GM12878 (cell line): ENCODE data around the gene NPIPB8. TPM values are rescaled to one million over a fixed set of nuclear protein-coding genes. Genes with fewer than 3 reads are reported as not detected.

ENCODE experiments used
- ATAC-seq: fragments of 200-7000 bp; cut with Tn5 transposase; 3 replicates; pipeline ENCODE4 v1.9.1; 2020; ENCODE audit warnings: mild to moderate bottlenecking, moderate library complexity
- BruUV-seq: library from RNA; stranded (reverse); fragments of 400-500 nt; replicated peaks from 2 replicates; lab custom pipeline; 2021; lab: Mats Ljungman, UMichigan
- CTCF ChIA-PET: fragments of 300-600 bp; sonication (Branson Sonifier 250); formaldehyde crosslinking; extraction: SDS; loops from one replicate; lab custom pipeline; 2021; ENCODE audit warnings: inconsistent platforms; lab: Yijun Ruan, JAX
- POLR2A ChIA-PET: fragments of 350-600 bp; formaldehyde crosslinking; extraction: SDS; loops from one replicate; lab custom pipeline; 2021; ENCODE audit warnings: inconsistent platforms; lab: Charles Lee
- RAD21 ChIA-PET: fragments of 300-600 bp; sonication (Branson Sonifier 250); formaldehyde crosslinking; loops from one replicate; lab custom pipeline; 2023; ENCODE audit warnings: antibody characterized with exemption; ENCODE audit not compliant: unreplicated experiment; lab: Charles Lee
- SMC1A ChIA-PET: fragments of 300-600 bp; sonication (Branson Sonifier 250); formaldehyde crosslinking; loops from one replicate; lab custom pipeline; 2023; ENCODE audit not compliant: unreplicated experiment, uncharacterized antibody; lab: Charles Lee
- DNase-seq: peaks from one replicate; pipeline ENCODE4 v3.0.0-alpha.2; 2011; ENCODE audit warnings: low read depth, low spot score
- FAIRE-seq: peaks from 3 replicates; lab custom pipeline; 2011; peaks lifted over from hg19 to GRCh38; lab: Jason Lieb, UNC
- H2AFZ ChIP-seq: 2 replicates; pipeline ENCODE4 v1.6.0; 2011; ENCODE audit warnings: low read depth, low read length, control low read depth; ENCODE audit not compliant: control insufficient read depth
- H3K27ac ChIP-seq: 2 replicates; pipeline ENCODE4 v1.5.1; 2011; ENCODE audit warnings: control low read depth; ENCODE audit not compliant: control insufficient read depth, insufficient read depth
- H3K27me3 ChIP-seq, 2 experiments: replicated peaks in 1 of 2; 2 replicates each; pipeline versions ENCODE4 v1.6.0 to v1.6.1; 2011; ENCODE audit warnings: low read length in 1 of 2; ENCODE audit not compliant: control insufficient read depth in 2 of 2, insufficient read depth in 2 of 2
- H3K36me3 ChIP-seq, 2 experiments: 2 replicates each; pipeline ENCODE4 v1.5.1; 2011; ENCODE audit warnings: low read length in 1 of 2; ENCODE audit not compliant: control insufficient read depth in 2 of 2, insufficient read depth in 2 of 2
- H3K4me1 ChIP-seq: 2 replicates; pipeline ENCODE4 v1.6.1; 2011; ENCODE audit warnings: mild to moderate bottlenecking, low read length, moderate library complexity, mixed read lengths; ENCODE audit not compliant: control insufficient read depth, insufficient read depth
- H3K4me2 ChIP-seq: 2 replicates; pipeline ENCODE4 v1.6.0; 2011; ENCODE audit warnings: control low read depth; ENCODE audit not compliant: control insufficient read depth, insufficient read depth
- H3K4me3 ChIP-seq: fragments of 200-600 bp; sonication (generic); 2 replicates; pipeline ENCODE4 v1.5.1; 2016
- H3K79me2 ChIP-seq: 2 replicates; pipeline ENCODE4 v1.6.0; 2011; ENCODE audit warnings: low read length; ENCODE audit not compliant: control insufficient read depth, insufficient read depth
- H3K9ac ChIP-seq: 2 replicates; pipeline ENCODE4 v1.8.0; 2011; ENCODE audit warnings: low read length, control low read depth, mixed read lengths; ENCODE audit not compliant: control insufficient read depth, insufficient read depth
- H3K9me3 ChIP-seq: replicated peaks from 3 replicates; pipeline ENCODE4 v1.5.1; 2011; ENCODE audit warnings: mild to moderate bottlenecking, low read length; ENCODE audit not compliant: control insufficient read depth, insufficient read depth
- H4K20me1 ChIP-seq: 2 replicates; pipeline ENCODE4 v1.6.0; 2011; ENCODE audit not compliant: control insufficient read depth, insufficient read depth
- EZH2 ChIP-seq: IDR thresholded peaks from 2 replicates; pipeline ENCODE4 v1.6.1; 2012; ENCODE audit warnings: low read depth, mild to moderate bottlenecking, control low read depth, inconsistent platforms, low read length, borderline replicate concordance; ENCODE audit not compliant: control insufficient read depth
- HCFC1 ChIP-seq: fragments of 150-350 bp; IDR thresholded peaks from 2 replicates; pipeline ENCODE4 v1.6.1; 2014; ENCODE audit warnings: low read length
- KDM1A ChIP-seq: fragments of 200-600 bp; sonication (generic); IDR thresholded peaks from 2 replicates; pipeline ENCODE4 v1.6.1; 2016; ENCODE audit warnings: borderline replicate concordance
- MTA3 ChIP-seq: IDR thresholded peaks from 2 replicates; pipeline ENCODE4 v1.6.1; 2012; ENCODE audit warnings: low read length, inconsistent platforms, borderline replicate concordance
- MYC ChIP-seq: IDR thresholded peaks from 2 replicates; pipeline ENCODE4 v1.6.1; 2011; ENCODE audit warnings: mild to moderate bottlenecking, low read length, moderate library complexity, inconsistent platforms; ENCODE audit not compliant: insufficient read depth, insufficient replicate concordance, insufficient read length, severe bottlenecking
- POLR2AphosphoS2 ChIP-seq: IDR thresholded peaks from 2 replicates; pipeline ENCODE4 v1.6.1; 2011; ENCODE audit warnings: low read depth, mild to moderate bottlenecking, low read length, improper control_type of control experiment, moderate library complexity
- SIN3A ChIP-seq: IDR thresholded peaks from 2 replicates; pipeline ENCODE4 v1.6.1; 2012; ENCODE audit warnings: low read depth, low read length, improper control_type of control experiment
- ZNF384 ChIP-seq: IDR thresholded peaks from 2 replicates; pipeline ENCODE4 v1.6.1; 2012; ENCODE audit warnings: low read depth, mild to moderate bottlenecking, low read length, improper control_type of control experiment, borderline replicate concordance
- ZZZ3 ChIP-seq: IDR thresholded peaks from 2 replicates; pipeline ENCODE4 v1.6.1; 2011; ENCODE audit warnings: low read depth; ENCODE audit not compliant: control insufficient read depth, insufficient read length
- WGBS: methylation state at CpG from one replicate; pipeline ENCODE4 v1.1.6; 2016; ENCODE audit warnings: low lambda C conversion rate; ENCODE audit not compliant: insufficient replicate concordance, insufficient coverage; ENCODE audit errors: missing lambda C conversion rate; 5-methylcytosine and 5-hydroxymethylcytosine counted together
- in situ Hi-C: fragments of 300-500 bp; cut with MboI; formaldehyde crosslinking; loops from 9 replicates; pipeline ENCODE4 v1.14.3; 2018; ENCODE audit warnings: mixed read lengths
- intact Hi-C: fragments of 100-400 bp; cut with micrococcal nuclease; formaldehyde crosslinking; loops from one replicate; pipeline ENCODE4 v1.14.2; 2022; ENCODE audit not compliant: unreplicated experiment
- polyA plus RNA-seq, 11 experiments: library from polyadenylated mRNA; depleted of rRNA in 4 of 11; unstranded in 6 of 11; stranded (reverse) in 5 of 11; fragments of >200 nt; fragmentation: Nextera tagmentation in 4 of 11; fragmentation: Illumina TruSeq in 1 of 11; extraction: Ambion mirVana in 4 of 11; extraction: Trizol in 1 of 11; gene quantifications; 1 replicate in 1 of 11; 2 replicates in 10 of 11; pipeline versions ENCODE4 v1.2.1 to v1.2.3, GENCODE V29; 2011 to 2016; ENCODE audit warnings: inconsistent platforms in 2 of 11, missing spikeins in 2 of 11, low read depth in 1 of 11
- total RNA-seq, 4 experiments: library from RNA; depleted of rRNA in 3 of 4; stranded (reverse); fragments of >200 nt in 3 of 4; fragmentation: Illumina TruSeq in 1 of 4; extraction: Trizol in 1 of 4; gene quantifications; 2 replicates each; pipeline versions ENCODE4 v1.2.1 to v1.2.3, GENCODE V29; 2013 to 2021
- TF ChIP-seq, protein P1 (sequence below): fragments of 450-650 bp; IDR thresholded peaks from 2 replicates; pipeline ENCODE4 v1.6.1; 2017; ENCODE audit warnings: mild to moderate bottlenecking

NPIPB8 gene
- total and polyA plus RNA-seq, 10 of the 15 experiments (the other 5 are each of a cell fraction or from before 2014, with no cell fraction given) = 0.03 to 1.2 (median 0.56) TPM; not detected in 5

DNA sequence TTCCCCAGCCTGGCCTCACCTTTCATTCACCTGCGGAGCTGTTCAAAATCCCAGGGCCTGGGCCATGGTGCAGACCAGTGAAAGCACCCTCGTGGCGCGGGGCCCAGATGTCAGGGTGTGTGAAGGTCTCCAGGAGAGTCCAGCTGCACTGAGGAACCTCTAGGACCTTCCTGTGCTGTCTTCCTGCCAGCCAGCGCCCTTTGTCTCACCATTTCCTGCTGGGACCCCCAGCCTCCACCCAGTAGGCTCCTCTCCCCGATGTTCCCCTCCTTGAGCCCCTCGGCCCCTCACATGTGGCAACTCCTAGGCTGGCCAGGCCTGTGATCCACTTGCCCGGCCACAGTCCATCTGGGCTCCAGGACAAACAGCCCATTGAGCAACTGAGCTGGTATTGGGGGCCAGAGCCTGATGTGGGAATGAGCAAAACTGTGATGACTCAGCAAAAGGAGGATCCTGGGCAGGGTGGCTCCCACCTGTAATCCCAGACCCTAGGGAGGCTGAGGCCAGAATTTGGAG lies 41.7 kb upstream of the NPIPB8 start:
- FAIRE-seq (no peak), DNase-seq (no peak), ATAC-seq (no peak)
- no TSS peak for BruUV-seq
- Histone ChIP-seq H3K4me1 (no peaks in the 10 kb centered on the region), H4K20me1 (no peaks in the 10 kb centered on the region), H3K36me3 (peaks cover 0 to under 1% of the 10 kb centered on the region in 2 experiments; a peak in 2 of 4 replicates), H2AFZ (no peak overlapping the region), H3K4me3 (no peak overlapping the region), H3K4me2 (no peak overlapping the region), H3K79me2 (no peaks in the 10 kb centered on the region), H3K27ac (no peak overlapping the region), H3K27me3 (no peaks in the 10 kb centered on the region), H3K9me3 (no peaks in the 10 kb centered on the region), H3K9ac (no peak overlapping the region)
- ChIA-PET POLR2A (no interaction called here), RAD21 (no interaction called here), SMC1A (no interaction called here), CTCF (interaction anchor here (0.6 kb wide), 1 partner anchor 14 kb away, joined by 3 read pairs; the partner anchor contains the start of gene SULT1A1)
- in situ Hi-C loops = no loop called here
- intact Hi-C loops = no loop called here
- WGBS = 55% methylated on average over 8 of the region's 8 CpGs
- TF ChIP-seq, protein P1, sequence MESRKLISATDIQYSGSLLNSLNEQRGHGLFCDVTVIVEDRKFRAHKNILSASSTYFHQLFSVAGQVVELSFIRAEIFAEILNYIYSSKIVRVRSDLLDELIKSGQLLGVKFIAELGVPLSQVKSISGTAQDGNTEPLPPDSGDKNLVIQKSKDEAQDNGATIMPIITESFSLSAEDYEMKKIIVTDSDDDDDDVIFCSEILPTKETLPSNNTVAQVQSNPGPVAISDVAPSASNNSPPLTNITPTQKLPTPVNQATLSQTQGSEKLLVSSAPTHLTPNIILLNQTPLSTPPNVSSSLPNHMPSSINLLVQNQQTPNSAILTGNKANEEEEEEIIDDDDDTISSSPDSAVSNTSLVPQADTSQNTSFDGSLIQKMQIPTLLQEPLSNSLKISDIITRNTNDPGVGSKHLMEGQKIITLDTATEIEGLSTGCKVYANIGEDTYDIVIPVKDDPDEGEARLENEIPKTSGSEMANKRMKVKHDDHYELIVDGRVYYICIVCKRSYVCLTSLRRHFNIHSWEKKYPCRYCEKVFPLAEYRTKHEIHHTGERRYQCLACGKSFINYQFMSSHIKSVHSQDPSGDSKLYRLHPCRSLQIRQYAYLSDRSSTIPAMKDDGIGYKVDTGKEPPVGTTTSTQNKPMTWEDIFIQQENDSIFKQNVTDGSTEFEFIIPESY = no peak
- TF ChIP-seq SIN3A (no peak), MTA3 (no peak), ZZZ3 (no peak), KDM1A (no peak), MYC (no peak), HCFC1 (no peak), POLR2AphosphoS2 (no peak), ZNF384 (no peak), EZH2 (no peak)
